ENCODE results near the gene GRID1.

GRID1 gene

DNA sequence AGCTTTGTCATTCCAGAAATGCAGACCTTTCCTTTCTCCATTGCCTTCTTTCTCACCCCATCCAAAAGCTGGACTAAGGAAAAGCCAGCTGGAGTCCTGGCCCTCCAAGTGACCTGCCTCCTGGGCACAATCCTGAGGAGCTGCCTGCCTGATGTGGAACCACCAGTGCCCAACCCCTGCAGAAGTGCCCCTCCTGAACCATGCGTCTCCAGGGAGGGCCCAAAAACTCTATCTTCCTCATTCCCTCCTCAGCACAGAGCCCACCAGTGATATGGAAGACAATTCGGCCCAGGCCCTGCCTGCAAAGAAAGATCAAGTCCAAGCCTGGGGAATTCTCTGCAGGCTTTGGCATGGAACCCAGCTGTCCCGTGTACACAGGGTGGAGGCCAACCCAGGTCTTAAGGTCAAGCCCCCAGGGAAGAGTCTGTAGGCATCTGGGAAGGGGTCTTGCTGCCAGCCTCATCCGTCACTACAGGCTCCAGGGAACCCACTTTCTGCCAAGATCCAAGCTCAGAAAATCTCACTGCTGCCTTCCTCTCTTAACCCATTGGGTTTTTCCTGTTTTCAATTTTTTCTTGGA lies 3.5 kb upstream of the GRID1 start:
- TF ChIP-seq, protein P1, sequence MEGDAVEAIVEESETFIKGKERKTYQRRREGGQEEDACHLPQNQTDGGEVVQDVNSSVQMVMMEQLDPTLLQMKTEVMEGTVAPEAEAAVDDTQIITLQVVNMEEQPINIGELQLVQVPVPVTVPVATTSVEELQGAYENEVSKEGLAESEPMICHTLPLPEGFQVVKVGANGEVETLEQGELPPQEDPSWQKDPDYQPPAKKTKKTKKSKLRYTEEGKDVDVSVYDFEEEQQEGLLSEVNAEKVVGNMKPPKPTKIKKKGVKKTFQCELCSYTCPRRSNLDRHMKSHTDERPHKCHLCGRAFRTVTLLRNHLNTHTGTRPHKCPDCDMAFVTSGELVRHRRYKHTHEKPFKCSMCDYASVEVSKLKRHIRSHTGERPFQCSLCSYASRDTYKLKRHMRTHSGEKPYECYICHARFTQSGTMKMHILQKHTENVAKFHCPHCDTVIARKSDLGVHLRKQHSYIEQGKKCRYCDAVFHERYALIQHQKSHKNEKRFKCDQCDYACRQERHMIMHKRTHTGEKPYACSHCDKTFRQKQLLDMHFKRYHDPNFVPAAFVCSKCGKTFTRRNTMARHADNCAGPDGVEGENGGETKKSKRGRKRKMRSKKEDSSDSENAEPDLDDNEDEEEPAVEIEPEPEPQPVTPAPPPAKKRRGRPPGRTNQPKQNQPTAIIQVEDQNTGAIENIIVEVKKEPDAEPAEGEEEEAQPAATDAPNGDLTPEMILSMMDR (IDR thresholded peaks at IDR 0.05; ENCODE audit: low read length, missing control alignments) = no peak
- no peak for DNase-seq (ENCODE audit: low read depth)
- H3K4me3 ChIP-seq (replicated peaks; ENCODE audit: low read depth, low read length) = no peak overlapping the region

DNA sequence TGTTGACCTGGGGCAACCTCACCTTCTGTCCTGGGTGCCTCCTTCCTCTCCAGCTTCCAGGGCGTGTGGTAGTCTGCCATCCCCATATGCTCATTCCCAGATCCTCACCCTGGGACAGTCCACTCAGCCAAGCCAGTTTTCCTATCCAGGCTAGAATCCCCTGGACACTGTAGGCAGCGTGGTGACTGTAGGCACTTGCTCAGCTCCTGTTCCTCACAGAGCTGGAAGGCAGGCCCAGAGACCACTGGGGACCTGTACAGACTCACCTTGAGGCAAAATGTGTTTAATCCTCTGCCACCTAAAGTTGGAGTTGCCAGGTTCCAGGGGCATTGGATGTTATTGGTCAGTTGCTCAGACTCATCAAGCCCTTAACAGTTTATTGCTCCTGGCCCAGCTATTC lies 2.4 kb upstream of the GRID1 start:
- no peak for DNase-seq (ENCODE audit: low read depth)
- TF ChIP-seq, protein P1 (IDR thresholded peaks at IDR 0.05; ENCODE audit: low read length, missing control alignments) = no peak
- H3K4me3 ChIP-seq (replicated peaks; ENCODE audit: low read depth, low read length) = no peak overlapping the region

DNA sequence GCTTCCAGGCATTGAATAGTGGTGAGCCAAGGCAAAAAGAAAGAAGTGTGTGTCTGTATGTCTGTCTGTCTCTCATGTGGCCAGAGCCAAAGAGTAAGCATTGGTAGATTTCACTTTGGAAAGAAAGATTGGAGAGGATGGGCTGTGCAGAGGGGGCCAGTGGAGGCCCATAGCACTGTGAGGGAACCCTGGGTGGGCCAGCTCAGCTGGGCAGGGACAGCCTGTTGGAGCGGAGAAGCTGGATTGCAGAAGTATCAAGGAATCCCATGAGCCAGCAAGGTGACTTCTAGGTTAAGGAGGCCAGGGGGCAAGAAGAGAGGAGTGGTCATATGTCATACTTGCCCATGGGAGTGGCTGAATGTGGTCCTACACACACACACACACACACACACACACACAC lies 1.5 kb upstream of the GRID1 start:
- H3K4me3 ChIP-seq (replicated peaks; ENCODE audit: low read depth, low read length) = no peak overlapping the region
- TF ChIP-seq, protein P1 (IDR thresholded peaks at IDR 0.05; ENCODE audit: low read length, missing control alignments) = no peak
- no peak for DNase-seq (ENCODE audit: low read depth)

DNA sequence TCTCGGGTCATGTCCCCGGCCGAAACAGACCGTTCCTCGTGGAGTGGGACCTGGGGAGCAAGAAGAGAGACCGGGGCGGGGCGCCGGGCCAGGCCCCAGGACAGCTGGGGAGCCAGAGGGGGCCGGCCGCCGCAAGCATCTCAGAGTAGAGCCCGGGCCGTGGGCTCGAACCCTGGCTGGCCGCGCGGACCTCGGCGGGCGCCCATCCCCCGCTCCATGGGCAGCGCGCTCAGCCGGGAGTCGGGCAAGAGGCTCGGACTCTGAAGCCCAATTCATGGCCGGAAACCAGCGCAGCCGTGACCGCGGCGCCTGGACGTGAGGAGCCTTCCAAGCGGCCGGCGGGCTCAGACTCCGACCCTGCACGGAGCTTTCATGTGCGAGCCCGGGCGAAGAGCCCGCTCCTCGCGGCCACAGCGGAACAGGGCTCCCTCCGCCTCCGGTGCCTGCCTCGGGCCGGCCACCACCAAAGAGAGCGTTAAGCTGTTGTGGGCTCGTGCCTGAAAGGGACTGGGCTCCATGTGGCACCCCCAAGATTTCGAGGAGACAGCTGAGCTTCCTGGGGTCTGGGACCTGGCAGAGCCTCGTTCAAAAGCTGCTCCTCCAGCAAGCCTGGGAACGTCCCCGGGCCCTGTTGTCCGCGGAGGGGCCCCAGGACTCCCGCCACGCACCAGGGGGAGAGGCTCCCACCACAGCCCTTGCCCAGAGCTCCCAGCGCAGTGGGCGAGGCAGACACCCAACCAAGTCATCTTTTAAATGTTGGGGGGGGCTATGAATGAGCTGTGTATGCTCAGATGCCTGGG lies 757 bp upstream of the GRID1 start:
- no peak overlapping the region for H3K4me3 ChIP-seq (replicated peaks; ENCODE audit: low read depth, low read length)
- TF ChIP-seq, protein P1 (IDR thresholded peaks at IDR 0.05; ENCODE audit: low read length, missing control alignments) = no peak
- DNase-seq (ENCODE audit: low read depth) = no peak

DNA sequence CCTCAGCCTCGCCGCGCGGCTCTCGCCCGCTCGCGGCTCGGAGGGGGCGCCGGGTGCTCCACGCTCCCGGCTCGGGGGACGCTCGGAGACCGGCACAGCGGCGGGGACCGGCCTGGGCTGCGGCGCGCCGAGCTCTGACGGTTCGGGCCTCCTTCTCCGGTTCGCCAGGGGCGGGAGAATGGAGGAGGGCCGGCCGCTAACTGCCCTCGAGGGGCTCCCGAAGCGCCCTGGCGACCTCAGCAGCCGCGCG lies 232 bp upstream of the GRID1 start:
- no peak overlapping the region for H3K4me3 ChIP-seq (replicated peaks; ENCODE audit: low read depth, low read length)
- TF ChIP-seq, protein P1 (IDR thresholded peaks at IDR 0.05; ENCODE audit: low read length, missing control alignments) = no peak

DNA sequence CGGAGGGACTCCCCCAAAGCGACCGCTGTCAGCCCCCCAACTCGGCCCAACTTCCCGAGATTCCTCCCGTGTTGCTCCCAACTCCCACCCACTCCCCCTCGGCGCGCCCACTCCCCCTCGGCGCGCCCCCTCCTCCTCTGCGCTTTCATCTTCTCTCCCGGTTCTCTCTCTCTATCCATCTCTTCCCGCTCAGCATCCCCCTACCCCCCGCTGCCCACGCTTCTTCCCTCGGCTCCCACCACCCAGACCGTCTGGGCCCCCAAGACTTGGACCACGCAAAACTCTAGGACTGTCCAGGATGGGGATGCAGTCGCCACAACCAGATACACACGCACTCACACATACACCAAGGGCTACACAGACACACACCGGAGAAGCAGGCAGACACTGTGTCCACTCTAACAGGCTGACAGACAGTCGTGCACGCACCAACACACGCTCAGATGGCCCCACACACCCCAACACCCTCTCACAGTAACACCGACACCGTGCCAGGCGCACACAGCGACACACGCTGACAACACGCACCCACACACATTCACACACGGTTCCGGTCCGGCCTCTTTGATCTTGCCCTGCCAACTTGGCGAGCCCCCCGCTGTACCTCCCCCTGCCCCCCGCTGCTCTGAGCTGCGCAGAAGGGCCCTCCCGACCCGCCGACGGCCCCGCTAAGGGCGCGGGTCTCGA lies 1.1 kb downstream of the GRID1 start:
- H3K4me3 ChIP-seq (replicated peaks; ENCODE audit: low read depth, low read length) = no peak overlapping the region
- TF ChIP-seq, protein P1 (IDR thresholded peaks at IDR 0.05; ENCODE audit: low read length, missing control alignments) = no peak
- DNase-seq (ENCODE audit: low read depth) = no peak

More for the DNA sequence above, 232 bp upstream of the GRID1 start:
- no peak for DNase-seq (ENCODE audit: low read depth)

Measured in fibroblast of pulmonary artery (primary cell).